ENCODE data around the gene P2RX7.
"Not testable (repeated sequence)": the region's sequence is repeated elsewhere in the genome, so short reads cannot be mapped to it uniquely, and the experiment has no call there.

DNA sequence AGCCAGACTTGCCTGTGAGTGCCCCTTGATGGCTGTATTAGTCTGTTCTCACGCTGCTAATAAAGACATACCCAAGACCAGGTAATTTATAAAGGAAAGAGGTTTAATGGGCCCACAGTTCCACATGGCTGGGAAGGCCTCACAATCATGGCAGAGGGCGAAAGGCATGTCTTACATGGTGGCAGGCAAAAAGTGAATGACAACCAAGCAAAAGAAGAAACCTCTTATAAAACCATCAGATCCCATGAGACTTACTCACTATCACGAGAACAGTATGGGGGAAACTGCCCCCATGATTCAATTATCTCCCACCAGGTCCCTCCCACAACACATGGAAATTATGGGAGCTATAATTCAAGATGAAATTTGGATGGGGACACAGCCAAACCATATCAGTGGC is 16.6 kb downstream of the P2RX7 start:
- TF ChIP-seq CTCF (conservative IDR thresholded peaks at IDR 0.05 in 1 of 2, IDR thresholded peaks at IDR 0.05 in 1 of 2; ENCODE audit: low read depth in 1 of 2, low read length in 2 of 2); EZH2 (IDR thresholded peaks at IDR 0.05; ENCODE audit: low read length, missing control alignments): not testable (repeated sequence)
